Stimulated activated CD8-positive, alpha-beta memory T cell treated with anti-CD3 and anti-CD28 coated beads, Interleukin-15, amount 100 ng/mL, for 48 hours (primary cell): ENCODE measurements around the gene GRID1.

ENCODE experiments used
- DNase-seq, 2 donors: peaks; one replicate each; pipeline ENCODE4 v3.0.0-alpha.2; 2020; ENCODE audit warnings: low read depth in 2 of 2

Gene GRID1

DNA sequence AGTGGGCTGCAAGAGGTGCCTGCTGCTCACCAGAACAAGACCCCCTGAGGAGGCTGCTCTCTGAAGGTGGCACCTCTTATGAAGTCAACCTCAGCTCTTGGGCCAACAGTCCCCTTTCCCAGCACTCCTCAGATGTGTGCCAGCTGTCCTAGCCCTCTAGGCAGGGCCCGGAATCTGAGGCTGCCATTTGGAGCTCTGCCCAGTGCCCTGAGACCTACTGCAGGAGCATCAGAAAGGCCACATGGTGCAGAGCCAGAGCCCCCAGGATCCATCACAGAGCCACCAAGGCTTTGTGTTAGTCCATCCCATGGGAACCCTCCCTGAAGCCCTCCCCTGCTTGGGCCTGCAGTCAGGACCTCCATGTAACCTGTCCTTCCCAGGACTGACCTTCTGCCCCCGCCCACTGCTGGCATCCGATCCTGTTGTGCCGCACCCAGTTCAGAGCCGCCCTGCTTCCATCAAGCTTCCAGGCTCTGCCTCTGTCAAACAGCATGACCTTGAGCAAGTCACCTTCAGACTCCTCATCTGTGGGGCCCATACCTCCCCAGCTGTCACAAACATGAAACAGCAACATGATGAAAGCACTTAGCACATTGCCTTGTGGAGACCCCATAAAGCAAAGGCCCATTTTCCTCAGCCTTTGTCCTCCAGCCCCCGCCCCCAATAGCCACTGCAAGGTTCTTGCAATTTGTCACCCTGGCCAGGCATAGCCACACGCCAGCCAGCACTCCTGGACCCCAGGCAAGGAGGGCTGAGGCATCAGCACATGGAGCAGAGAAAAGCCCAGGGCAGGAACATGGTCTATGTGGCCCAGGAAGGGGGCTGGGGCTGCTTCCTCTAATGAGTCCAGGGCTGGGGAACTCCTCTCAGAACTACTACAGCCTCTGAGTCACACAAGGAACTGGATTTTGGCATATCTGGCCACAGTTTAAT lies 51.7 kb downstream of the GRID1 start:
- DNase-seq, result no peak

DNA sequence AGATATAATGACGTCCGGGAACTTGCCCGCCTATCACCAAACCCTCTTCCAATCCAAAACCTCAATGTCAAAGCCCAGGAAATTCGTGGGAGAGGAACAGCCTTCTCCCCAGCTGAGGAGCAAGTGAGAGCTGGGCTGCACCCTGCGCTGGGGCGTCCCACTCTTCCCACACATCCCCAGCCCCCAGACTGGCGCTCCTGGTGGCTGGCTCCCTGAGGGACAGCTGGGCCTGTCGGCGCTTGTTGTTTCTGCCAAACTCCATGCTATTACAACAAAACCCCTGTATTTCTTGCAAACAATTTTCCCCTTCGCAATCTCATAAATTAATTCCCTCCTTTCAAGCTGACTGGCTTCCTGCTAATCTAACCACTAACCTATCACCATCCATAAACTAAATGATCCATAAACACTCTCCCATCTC lies 53.0 kb downstream of the GRID1 start:
- no peak for DNase-seq

DNA sequence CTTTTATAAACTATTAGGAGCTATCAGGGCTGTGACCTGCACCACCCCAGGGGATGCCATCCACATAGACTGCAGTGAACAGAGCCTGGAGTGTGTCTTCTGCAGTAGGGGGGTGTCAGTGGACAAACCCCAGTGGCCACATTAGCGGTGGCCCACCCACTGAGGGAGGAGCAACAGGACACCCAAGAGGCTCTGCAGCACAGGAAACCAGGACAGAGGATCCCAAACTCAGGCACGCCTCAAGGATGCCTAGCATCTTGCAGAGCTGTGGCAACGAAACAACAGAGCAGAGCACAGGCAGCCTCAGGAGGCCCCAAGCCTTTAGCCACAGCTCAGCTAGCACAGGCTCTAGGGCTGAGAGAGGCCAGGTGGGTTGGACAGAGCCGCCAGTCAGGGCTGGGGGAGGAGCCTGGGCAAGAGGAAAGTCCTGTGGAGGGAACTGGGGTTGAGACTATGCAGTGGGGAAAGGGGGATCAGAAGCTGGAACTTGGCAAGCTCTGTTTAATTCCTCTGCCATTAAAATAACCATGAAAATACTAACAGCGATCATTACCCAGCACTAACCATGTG lies 53.8 kb downstream of the GRID1 start:
- no peak for DNase-seq

GRCh38 chr10:86311906-86312305 lies 54.7 kb downstream of the GRID1 start:
- DNase-seq, result no peak

DNA sequence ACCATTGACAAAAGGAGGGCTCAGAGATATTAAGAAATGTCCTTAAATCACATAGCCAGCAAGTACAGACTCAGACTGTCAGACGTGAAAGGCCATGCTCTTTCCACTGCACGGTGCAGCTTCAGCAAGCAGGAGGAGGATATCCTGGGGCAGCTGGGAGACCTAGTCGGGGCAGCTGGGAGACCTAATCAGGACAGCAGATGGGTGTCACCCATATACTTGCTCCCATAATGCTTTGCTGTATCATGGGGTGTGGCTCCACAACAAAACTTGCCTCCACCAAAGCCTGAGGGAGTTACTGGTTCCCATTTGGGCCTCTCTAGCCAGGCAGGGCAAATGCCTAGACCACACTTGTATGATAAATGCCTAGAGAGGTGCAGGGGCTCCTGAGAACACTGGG lies 55.4 kb downstream of the GRID1 start:
- no peak for DNase-seq

GRCh38 chr10:86310702-86311101 lies 55.9 kb downstream of the GRID1 start:
- no peak for DNase-seq

GRCh38 chr10:86310291-86310690 lies 56.3 kb downstream of the GRID1 start:
- no peak for DNase-seq

DNA sequence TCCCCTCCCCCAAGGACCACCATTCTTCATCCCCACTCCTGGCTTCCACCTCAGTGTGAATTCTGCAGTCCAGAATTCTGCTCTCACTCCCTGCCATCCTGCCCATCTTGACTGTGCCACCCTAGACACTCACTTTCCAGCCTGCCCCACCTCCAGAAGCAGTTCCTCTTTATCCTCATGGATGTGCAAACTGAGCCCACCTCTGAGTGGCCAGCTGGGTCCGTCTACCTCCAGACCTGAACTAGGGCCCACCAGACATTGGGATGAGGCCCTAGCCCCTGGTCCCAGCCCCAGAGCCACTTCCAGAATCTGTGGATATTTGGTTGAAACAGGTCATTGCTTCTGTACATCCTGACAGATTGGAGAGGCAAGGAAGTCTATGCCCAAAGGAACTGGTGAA lies 58.5 kb downstream of the GRID1 start:
- DNase-seq, result no peak

DNA sequence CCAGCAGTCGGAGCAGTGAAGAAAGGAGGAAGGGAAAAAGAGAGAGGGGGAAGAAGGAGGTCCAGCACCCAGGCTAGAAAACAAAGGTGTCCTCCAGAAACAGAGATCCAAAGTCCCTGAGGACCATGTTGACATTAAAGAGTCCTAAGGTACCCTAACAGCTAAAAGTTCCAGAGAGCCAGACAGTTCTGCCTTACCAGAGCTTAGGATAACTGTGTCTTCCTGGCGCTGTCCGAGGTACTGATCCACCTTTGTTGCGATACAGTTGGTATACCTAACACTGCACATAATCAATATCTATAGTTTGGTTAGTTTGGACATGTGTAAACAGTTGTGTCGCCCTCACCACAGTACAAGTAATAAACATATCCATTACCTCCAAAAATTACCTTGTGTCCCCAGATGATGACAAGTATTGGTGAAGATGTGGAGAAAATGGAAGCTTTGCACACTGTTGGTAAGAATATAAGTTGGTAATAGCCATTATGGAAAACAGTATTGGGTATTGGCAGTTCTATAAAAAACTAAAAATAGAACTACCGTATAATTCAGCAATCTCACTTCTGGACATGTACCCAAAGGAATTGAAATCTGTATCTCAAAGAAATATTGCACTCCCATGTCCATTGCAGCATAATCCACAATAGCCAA lies 59.8 kb downstream of the GRID1 start:
- DNase-seq, result no peak

GRCh38 chr10:86305521-86305920 lies 61.1 kb downstream of the GRID1 start:
- DNase-seq, result no peak

GRCh38 chr10:86304436-86304835 lies 62.2 kb downstream of the GRID1 start:
- no peak for DNase-seq

DNA sequence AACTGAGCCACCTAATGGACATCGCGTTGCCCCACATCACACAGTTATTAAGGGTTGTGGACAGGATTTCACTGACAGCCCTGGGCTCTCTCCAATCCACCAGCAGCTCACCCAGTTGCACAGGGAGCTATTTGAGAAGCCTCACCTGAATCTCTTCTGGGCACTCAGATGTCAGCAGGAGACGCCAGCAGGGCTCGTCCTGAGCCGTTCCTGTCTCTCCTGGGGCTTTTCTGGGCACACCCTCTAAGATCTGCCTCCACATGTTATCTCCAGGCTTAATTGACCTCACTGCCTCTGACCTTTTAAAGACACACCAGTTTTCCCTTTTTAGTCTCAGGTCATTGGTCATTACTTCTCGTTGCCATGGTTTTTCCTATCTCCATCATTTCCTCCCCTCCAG lies 63.0 kb downstream of the GRID1 start:
- no peak for DNase-seq

DNA sequence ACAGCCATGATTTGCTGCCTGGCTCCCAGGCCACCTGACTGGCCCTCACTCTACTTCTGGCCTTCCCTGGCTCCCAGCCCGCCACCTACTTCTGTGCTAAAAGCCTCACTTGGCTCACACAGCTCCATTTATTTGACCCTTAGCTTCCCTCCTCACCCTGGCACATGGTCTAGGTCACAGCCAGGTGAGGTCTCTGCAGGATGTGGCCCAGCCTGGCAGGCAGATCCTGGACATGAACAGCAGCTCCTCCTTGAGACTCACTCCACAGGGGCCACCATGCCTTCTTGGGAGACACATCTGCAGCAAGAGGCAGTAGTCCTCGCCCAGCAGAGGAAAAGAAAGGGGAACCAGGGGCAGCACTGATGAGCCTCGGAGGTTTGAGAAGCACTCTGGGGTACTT lies 64.6 kb downstream of the GRID1 start:
- DNase-seq, result no peak

DNA sequence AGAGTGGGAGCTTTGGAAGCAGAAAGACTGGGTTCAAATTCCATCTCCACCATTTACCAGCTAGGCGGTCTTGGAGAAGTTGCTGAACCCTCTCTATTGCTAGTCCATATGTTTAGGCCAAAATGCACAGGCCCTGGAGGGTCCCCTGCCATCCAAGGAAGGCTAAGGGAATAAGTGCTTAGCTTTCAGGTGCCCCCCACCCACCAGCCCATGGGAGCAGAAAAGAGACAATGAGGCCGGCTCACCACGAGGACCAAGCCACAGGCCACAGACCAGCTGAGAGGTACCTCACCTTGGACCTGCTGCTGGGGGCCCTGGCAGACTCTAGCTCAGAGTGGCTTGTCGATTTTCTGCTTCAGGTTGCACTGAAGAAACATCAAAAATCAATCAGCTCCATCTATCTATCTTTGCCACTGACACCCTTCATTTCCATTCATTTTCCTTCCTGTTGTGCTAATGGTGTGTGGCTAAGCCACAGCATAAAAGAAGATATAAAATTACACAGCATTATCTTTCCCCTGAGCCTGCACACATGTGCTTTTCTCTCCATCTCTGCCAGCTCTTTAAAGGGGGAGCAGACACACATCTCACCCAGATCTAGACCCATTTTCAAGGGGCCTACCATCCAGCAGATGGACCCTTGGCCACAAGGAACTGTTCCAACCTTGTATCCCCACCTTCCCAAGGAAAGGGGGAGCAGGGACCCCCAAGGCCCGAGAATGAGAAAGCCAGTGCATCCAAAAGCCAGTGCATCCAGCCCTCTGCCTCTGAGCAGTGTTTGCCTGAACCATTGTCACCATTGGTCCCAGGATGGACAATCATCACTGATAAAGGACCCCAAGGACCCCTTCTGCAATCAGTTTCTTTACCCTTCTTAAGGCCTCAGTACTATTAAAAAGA lies 65.4 kb downstream of the GRID1 start:
- DNase-seq, result no peak

GRCh38 chr10:86300399-86300925 lies 66.1 kb downstream of the GRID1 start:
- no peak for DNase-seq

GRCh38 chr10:86299562-86299961 lies 67.0 kb downstream of the GRID1 start:
- no peak for DNase-seq

DNA sequence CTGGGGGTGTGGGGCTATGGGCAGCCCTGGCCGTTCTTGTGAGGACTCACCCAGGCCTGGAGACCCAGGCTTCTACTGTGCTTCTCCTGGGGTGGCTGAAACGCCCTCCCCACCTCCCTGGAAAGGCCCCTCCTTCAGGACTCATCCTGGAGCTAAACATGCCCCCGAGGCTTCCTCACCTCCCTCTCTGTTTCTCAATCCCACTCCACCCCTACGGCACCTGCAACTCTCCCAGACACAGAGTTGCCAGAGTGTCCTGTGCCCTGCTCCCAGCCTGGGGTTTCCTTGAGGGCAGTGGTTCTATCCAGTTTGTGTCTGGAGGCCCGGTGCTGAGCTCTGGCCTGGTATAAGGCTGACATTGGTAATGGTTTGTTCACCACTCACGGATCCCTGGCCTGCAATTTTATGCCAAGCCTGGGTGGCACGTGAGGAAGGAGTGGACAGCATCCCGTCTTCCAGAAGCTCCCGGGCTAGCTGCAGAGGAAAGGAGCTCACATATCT lies 68.0 kb downstream of the GRID1 start:
- no peak for DNase-seq

- no peak for DNase-seq
These were observed 70.8 kb downstream of the GRID1 start for GRCh38 chr10:86295791-86296190.

GRCh38 chr10:86295351-86295750 lies 71.2 kb downstream of the GRID1 start:
- no peak for DNase-seq

DNA sequence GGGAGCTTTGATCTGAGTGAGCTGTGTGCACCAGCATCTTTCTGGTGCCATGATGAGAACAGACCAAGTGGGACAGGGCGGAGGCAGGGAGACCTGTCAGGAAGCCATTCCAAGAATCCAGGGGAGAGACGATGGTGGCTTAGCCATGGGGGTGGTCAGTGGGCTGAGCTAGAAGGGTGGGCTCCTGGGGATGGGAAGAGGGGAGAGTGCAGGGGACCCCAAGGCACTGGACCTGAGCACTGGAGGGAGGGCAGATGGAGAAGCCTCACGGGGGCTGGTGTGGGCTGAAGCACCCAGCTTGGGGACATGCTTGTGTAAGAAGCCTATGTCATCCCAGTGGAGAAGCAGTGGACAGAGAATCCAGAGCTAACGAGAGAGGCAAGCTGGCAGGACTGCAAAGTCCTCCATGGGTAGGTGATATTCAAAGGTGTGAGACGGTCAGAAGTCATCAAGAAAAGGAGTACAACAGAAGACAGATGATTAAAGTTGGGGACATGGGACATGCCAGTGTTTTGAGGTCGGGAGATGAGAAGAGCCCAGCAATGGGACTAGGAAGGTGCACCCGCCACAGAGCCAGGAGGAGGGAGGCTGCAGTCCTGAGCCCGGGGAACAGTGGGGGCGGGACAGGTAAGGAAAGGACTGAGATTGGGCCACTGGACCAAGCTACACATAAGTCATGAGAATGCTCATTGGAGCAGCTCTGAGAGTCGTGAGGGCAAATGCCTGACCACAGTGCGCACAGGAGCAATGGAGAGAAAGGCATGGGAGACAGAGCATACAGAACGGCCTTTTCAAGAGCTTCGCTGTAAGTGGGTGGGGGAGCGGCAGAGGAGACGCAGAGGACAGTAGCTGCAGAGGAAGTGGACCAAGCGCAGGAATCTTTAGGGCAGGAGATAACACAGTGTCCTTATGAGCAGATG lies 72.0 kb downstream of the GRID1 start:
- no peak for DNase-seq
